ENCODE results near the gene STAG1. TPM values are rescaled to one million over a fixed set of nuclear protein-coding genes. Genes with fewer than 3 reads are reported as not detected.
A peak's percentile ranks its signal among the peaks of the same experiment; 100 is the strongest.
"Not testable (repeated sequence)": the region's sequence is repeated elsewhere in the genome, so short reads cannot be mapped to it uniquely, and the experiment has no call there.

The STAG1 gene
- total and polyA plus RNA-seq, 2 of the 13 experiments (the other 11 are each of a cell fraction or from before 2014, with no cell fraction given), result 6.2 to 25.9 TPM

- TF ChIP-seq NR2F6 (IDR thresholded peaks at IDR 0.05), result peak; percentile 43; the same call in 1 of the 2 replicates
- not testable (repeated sequence) for TF ChIP-seq NR2F6 (CRISPR knock-in tag; IDR thresholded peaks at IDR 0.05)
- TF ChIP-seq ZMYM2 (CRISPR knock-in tag; IDR thresholded peaks at IDR 0.05), result peak; percentile 99
- peak; percentile 98 for TF ChIP-seq ZMYM3 (CRISPR knock-in tag; IDR thresholded peaks at IDR 0.05)
- TF ChIP-seq ZNF460 (CRISPR knock-in tag; IDR thresholded peaks at IDR 0.05; ENCODE audit: borderline replicate concordance), result peak; percentile 100
- peak; percentile 75 for TF ChIP-seq FOXP4 (CRISPR knock-in tag; IDR thresholded peaks at IDR 0.05)
- peak; percentile 59 for TF ChIP-seq FOXA3 (CRISPR knock-in tag; IDR thresholded peaks at IDR 0.05)
- TF ChIP-seq ZNF292 (CRISPR knock-in tag; IDR thresholded peaks at IDR 0.05; ENCODE audit: borderline replicate concordance, low read depth), result peak; percentile 70; the same call in 1 of the 2 replicates
- TF ChIP-seq ZNF430 (CRISPR knock-in tag; IDR thresholded peaks at IDR 0.05), result peak; percentile 26; the same call in 1 of the 2 replicates
- peak; percentile 51 for TF ChIP-seq GATAD2A (CRISPR knock-in tag; IDR thresholded peaks at IDR 0.05)
- peak; percentile 55; the same call in 1 of the 2 replicates for TF ChIP-seq ZKSCAN8 (CRISPR knock-in tag; IDR thresholded peaks at IDR 0.05; ENCODE audit: borderline replicate concordance)
- peak; percentile 95 for TF ChIP-seq POGZ (CRISPR knock-in tag; IDR thresholded peaks at IDR 0.05)
- TF ChIP-seq ZBTB20 (CRISPR knock-in tag; IDR thresholded peaks at IDR 0.05; ENCODE audit: borderline replicate concordance, low read depth), result peak; percentile 30; the same call in 1 of the 2 replicates
- TF ChIP-seq RARA (CRISPR knock-in tag; IDR thresholded peaks at IDR 0.05), result 0 out of 2 replicates have a peak, but pooled peaks have one; percentile 25
- 0 out of 2 replicates have a peak, but pooled peaks have one; percentile 39 for TF ChIP-seq ZFP1 (CRISPR knock-in tag; IDR thresholded peaks at IDR 0.05)
- TF ChIP-seq, protein P1, sequence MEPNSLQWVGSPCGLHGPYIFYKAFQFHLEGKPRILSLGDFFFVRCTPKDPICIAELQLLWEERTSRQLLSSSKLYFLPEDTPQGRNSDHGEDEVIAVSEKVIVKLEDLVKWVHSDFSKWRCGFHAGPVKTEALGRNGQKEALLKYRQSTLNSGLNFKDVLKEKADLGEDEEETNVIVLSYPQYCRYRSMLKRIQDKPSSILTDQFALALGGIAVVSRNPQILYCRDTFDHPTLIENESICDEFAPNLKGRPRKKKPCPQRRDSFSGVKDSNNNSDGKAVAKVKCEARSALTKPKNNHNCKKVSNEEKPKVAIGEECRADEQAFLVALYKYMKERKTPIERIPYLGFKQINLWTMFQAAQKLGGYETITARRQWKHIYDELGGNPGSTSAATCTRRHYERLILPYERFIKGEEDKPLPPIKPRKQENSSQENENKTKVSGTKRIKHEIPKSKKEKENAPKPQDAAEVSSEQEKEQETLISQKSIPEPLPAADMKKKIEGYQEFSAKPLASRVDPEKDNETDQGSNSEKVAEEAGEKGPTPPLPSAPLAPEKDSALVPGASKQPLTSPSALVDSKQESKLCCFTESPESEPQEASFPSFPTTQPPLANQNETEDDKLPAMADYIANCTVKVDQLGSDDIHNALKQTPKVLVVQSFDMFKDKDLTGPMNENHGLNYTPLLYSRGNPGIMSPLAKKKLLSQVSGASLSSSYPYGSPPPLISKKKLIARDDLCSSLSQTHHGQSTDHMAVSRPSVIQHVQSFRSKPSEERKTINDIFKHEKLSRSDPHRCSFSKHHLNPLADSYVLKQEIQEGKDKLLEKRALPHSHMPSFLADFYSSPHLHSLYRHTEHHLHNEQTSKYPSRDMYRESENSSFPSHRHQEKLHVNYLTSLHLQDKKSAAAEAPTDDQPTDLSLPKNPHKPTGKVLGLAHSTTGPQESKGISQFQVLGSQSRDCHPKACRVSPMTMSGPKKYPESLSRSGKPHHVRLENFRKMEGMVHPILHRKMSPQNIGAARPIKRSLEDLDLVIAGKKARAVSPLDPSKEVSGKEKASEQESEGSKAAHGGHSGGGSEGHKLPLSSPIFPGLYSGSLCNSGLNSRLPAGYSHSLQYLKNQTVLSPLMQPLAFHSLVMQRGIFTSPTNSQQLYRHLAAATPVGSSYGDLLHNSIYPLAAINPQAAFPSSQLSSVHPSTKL (CRISPR knock-in tag; IDR thresholded peaks at IDR 0.05), result peak; percentile 75
- TF ChIP-seq FOSL2 (CRISPR knock-in tag; IDR thresholded peaks at IDR 0.05), result peak; percentile 76
- TF ChIP-seq, protein P2, sequence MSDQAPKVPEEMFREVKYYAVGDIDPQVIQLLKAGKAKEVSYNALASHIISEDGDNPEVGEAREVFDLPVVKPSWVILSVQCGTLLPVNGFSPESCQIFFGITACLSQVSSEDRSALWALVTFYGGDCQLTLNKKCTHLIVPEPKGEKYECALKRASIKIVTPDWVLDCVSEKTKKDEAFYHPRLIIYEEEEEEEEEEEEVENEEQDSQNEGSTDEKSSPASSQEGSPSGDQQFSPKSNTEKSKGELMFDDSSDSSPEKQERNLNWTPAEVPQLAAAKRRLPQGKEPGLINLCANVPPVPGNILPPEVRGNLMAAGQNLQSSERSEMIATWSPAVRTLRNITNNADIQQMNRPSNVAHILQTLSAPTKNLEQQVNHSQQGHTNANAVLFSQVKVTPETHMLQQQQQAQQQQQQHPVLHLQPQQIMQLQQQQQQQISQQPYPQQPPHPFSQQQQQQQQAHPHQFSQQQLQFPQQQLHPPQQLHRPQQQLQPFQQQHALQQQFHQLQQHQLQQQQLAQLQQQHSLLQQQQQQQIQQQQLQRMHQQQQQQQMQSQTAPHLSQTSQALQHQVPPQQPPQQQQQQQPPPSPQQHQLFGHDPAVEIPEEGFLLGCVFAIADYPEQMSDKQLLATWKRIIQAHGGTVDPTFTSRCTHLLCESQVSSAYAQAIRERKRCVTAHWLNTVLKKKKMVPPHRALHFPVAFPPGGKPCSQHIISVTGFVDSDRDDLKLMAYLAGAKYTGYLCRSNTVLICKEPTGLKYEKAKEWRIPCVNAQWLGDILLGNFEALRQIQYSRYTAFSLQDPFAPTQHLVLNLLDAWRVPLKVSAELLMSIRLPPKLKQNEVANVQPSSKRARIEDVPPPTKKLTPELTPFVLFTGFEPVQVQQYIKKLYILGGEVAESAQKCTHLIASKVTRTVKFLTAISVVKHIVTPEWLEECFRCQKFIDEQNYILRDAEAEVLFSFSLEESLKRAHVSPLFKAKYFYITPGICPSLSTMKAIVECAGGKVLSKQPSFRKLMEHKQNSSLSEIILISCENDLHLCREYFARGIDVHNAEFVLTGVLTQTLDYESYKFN (CRISPR knock-in tag; conservative IDR thresholded peaks at IDR 0.05), result peak; percentile 73
- TF ChIP-seq SAP130 (CRISPR knock-in tag; IDR thresholded peaks at IDR 0.05; ENCODE audit: low read depth), result peak; percentile 23; the same call in 1 of the 2 replicates
- 0 out of 2 replicates have a peak, but pooled peaks have one; percentile 41 for TF ChIP-seq FOXO1 (CRISPR knock-in tag; IDR thresholded peaks at IDR 0.05)
- TF ChIP-seq NR2F1 (CRISPR knock-in tag; IDR thresholded peaks at IDR 0.05), result peak in 1 of 2 experiments; percentile 40; a peak in 1 of 4 replicates
Observed at GRCh38 chr3:136711888-136712287, 40.3 kb downstream of the STAG1 start (continued).

Measured in HepG2 (cell line).